H9 (cell line): Measurements from ENCODE around the gene BAZ1B. TPM values are rescaled to one million over a fixed set of nuclear protein-coding genes. Genes with fewer than 3 reads are reported as not detected.
A peak's percentile ranks its signal among the peaks of the same experiment; 100 is the strongest.

ENCODE experiments used
- DNase-seq: peaks from one replicate; pipeline ENCODE4 v3.0.0-alpha.2; 2017
- H2AFZ ChIP-seq: one replicate; pipeline ENCODE4 v1.6.1; 2013; ENCODE audit warnings: mild to moderate bottlenecking, low read length, control low read depth, moderate library complexity
- H2AK5ac ChIP-seq: 2 replicates; pipeline ENCODE4 v1.6.1; 2013; ENCODE audit warnings: low read length, control low read depth, mixed read lengths; ENCODE audit not compliant: insufficient read length
- H2BK120ac ChIP-seq: one replicate; pipeline ENCODE4 v1.6.1; 2013; ENCODE audit warnings: low read depth, mild to moderate bottlenecking, low read length, control low read depth, inconsistent platforms; ENCODE audit not compliant: poor library complexity, severe bottlenecking
- H2BK12ac ChIP-seq: 2 replicates; pipeline ENCODE4 v1.6.1; 2013; ENCODE audit warnings: low read length, control low read depth, mixed read lengths, low read depth; ENCODE audit not compliant: insufficient read length
- H2BK15ac ChIP-seq: 2 replicates; pipeline ENCODE4 v1.6.1; 2013; ENCODE audit warnings: low read depth, low read length, control low read depth
- H2BK20ac ChIP-seq: one replicate; pipeline ENCODE4 v1.6.1; 2013; ENCODE audit warnings: low read depth, mild to moderate bottlenecking, low read length, control low read depth, inconsistent platforms; ENCODE audit not compliant: poor library complexity, severe bottlenecking
- H2BK5ac ChIP-seq: 2 replicates; pipeline ENCODE4 v1.6.1; 2013; ENCODE audit warnings: low read length, control low read depth, mixed read lengths; ENCODE audit not compliant: insufficient read length
- H3K14ac ChIP-seq: 2 replicates; pipeline ENCODE4 v1.6.1; 2013; ENCODE audit warnings: low read length, control low read depth; ENCODE audit not compliant: insufficient read depth
- H3K18ac ChIP-seq: 2 replicates; pipeline ENCODE4 v1.6.1; 2013; ENCODE audit warnings: low read depth, mild to moderate bottlenecking, mixed read lengths, low read length, control low read depth; ENCODE audit not compliant: insufficient read length
- H3K23ac ChIP-seq: 2 replicates; pipeline ENCODE4 v1.6.1; 2013; ENCODE audit warnings: low read length, control low read depth, mixed read lengths, low read depth; ENCODE audit not compliant: insufficient read length
- H3K23me2 ChIP-seq: 2 replicates; pipeline ENCODE4 v1.6.1; 2013; ENCODE audit warnings: low read depth, mild to moderate bottlenecking, mixed read lengths, low read length, control low read depth; ENCODE audit not compliant: insufficient read length, poor library complexity, severe bottlenecking
- H3K27ac ChIP-seq: 2 replicates; pipeline ENCODE4 v1.5.1; 2013; ENCODE audit warnings: low read length, control low read depth, mixed read lengths, low read depth; ENCODE audit not compliant: insufficient read length
- H3K27me3 ChIP-seq: 2 replicates; pipeline ENCODE4 v1.6.1; 2013; ENCODE audit warnings: low read length, control low read depth, inconsistent platforms; ENCODE audit not compliant: insufficient read depth
- H3K4ac ChIP-seq: 2 replicates; pipeline ENCODE4 v1.6.1; 2013; ENCODE audit warnings: low read depth, mild to moderate bottlenecking, control low read depth, inconsistent platforms, low read length, moderate library complexity
- H3K4me1 ChIP-seq: 2 replicates; pipeline ENCODE4 v1.6.1; 2013; ENCODE audit warnings: low read length, control low read depth, inconsistent platforms; ENCODE audit not compliant: insufficient read depth
- H3K4me2 ChIP-seq: 2 replicates; pipeline ENCODE4 v1.6.1; 2013; ENCODE audit warnings: low read length, control low read depth, mixed read lengths; ENCODE audit not compliant: insufficient read length, insufficient read depth
- H3K56ac ChIP-seq: 2 replicates; pipeline ENCODE4 v1.6.1; 2013; ENCODE audit warnings: low read depth, mild to moderate bottlenecking, mixed read lengths, low read length, control low read depth; ENCODE audit not compliant: insufficient read length
- H3K79me1 ChIP-seq: 2 replicates; pipeline ENCODE4 v1.6.1; 2013; ENCODE audit warnings: low read depth, mild to moderate bottlenecking, moderate library complexity, low read length, control low read depth, inconsistent platforms; ENCODE audit not compliant: insufficient read depth, poor library complexity, severe bottlenecking
- H3K79me2 ChIP-seq: 2 replicates; pipeline ENCODE4 v1.6.1; 2013; ENCODE audit warnings: low read length, control low read depth, inconsistent platforms; ENCODE audit not compliant: insufficient read depth
- H3K9ac ChIP-seq: 2 replicates; pipeline ENCODE4 v1.6.1; 2013; ENCODE audit warnings: low read length, control low read depth, mixed read lengths; ENCODE audit not compliant: insufficient read length; ENCODE audit errors: extremely low read depth
- H3K9me3 ChIP-seq: one replicate; pipeline ENCODE4 v1.6.1; 2013; ENCODE audit warnings: low read depth, low read length, inconsistent platforms; ENCODE audit not compliant: control insufficient read depth
- H3T11ph ChIP-seq: one replicate; pipeline ENCODE4 v1.6.1; 2013; ENCODE audit warnings: mild to moderate bottlenecking, low read length, control low read depth, inconsistent platforms
- H4K20me1 ChIP-seq: one replicate; pipeline ENCODE4 v1.6.1; 2013; ENCODE audit not compliant: control insufficient read depth, insufficient read length, insufficient read depth
- H4K5ac ChIP-seq: 2 replicates; pipeline ENCODE4 v1.6.1; 2013; ENCODE audit warnings: low read depth, mild to moderate bottlenecking, mixed read lengths, low read length, control low read depth; ENCODE audit not compliant: insufficient read length
- H4K8ac ChIP-seq: replicated peaks from 2 replicates; pipeline ENCODE4 v1.6.1; 2013; ENCODE audit warnings: low read length, control low read depth, mixed read lengths, low read depth; ENCODE audit not compliant: insufficient read length
- H4K91ac ChIP-seq: 2 replicates; pipeline ENCODE4 v1.6.1; 2013; ENCODE audit warnings: low read depth, mild to moderate bottlenecking, moderate library complexity, mixed read lengths, low read length, control low read depth; ENCODE audit not compliant: insufficient read length
- H3K27ac Mint-ChIP-seq, 3 experiments: 2 replicates in 2 of 3; 3 replicates in 1 of 3; pipeline ENCODE4 v1.8.0; 2020 to 2021; ENCODE audit warnings: mixed read lengths in 3 of 3, mild to moderate bottlenecking in 1 of 3, moderate library complexity in 1 of 3
- H3K27me3 Mint-ChIP-seq: 2 replicates; pipeline ENCODE4 v1.8.0; 2021; ENCODE audit warnings: low read depth, mild to moderate bottlenecking, moderate library complexity, mixed read lengths
- H3K36me3 Mint-ChIP-seq, 3 experiments: 2 replicates in 2 of 3; 3 replicates in 1 of 3; pipeline ENCODE4 v1.8.0; 2020 to 2021; ENCODE audit warnings: low read depth in 3 of 3, mixed read lengths in 3 of 3; ENCODE audit not compliant: insufficient read depth in 1 of 3
- H3K4me1 Mint-ChIP-seq, 2 experiments: 2 replicates each; pipeline ENCODE4 v1.8.0; 2020; ENCODE audit warnings: mixed read lengths in 2 of 2
- H3K4me3 Mint-ChIP-seq, 2 experiments: 2 replicates in 1 of 2; 3 replicates in 1 of 2; pipeline ENCODE4 v1.8.0; 2020 to 2021; ENCODE audit warnings: mild to moderate bottlenecking in 2 of 2, mixed read lengths in 2 of 2, moderate library complexity in 1 of 2
- H3K9me3 Mint-ChIP-seq, 2 experiments: 2 replicates in 1 of 2; 3 replicates in 1 of 2; pipeline ENCODE4 v1.8.0; 2020; ENCODE audit warnings: mild to moderate bottlenecking in 2 of 2, mixed read lengths in 2 of 2, moderate library complexity in 1 of 2
- CTCF ChIP-seq: fragments of 200-600 bp; sonication (generic); conservative IDR thresholded peaks from 3 replicates; pipeline ENCODE4 v1.8.0; 2021; ENCODE audit warnings: antibody characterized with exemption, mild to moderate bottlenecking
- WGBS: extraction: QIAGEN DNeasy Blood & Tissue Kit; methylation state at CpG from one replicate; pipeline ENCODE4 v1.1.7; 2013; ENCODE audit warnings: missing lambda C conversion rate, low lambda C conversion rate, mixed read lengths; ENCODE audit not compliant: insufficient read length; ENCODE audit errors: extremely low coverage; 5-methylcytosine and 5-hydroxymethylcytosine counted together
- total RNA-seq: library from RNA; stranded (reverse); gene quantifications from 2 replicates; pipeline ENCODE4 v1.2.1, GENCODE V29; 2021

The BAZ1B gene
- total RNA-seq, 1 experiment from 2014 or later, result 96.4 TPM

- Histone ChIP-seq H2BK5ac (no peak overlapping the region), H3K56ac (no peak overlapping the region), H3K18ac (no peak overlapping the region), H4K20me1 (no peaks in the 10 kb centered on the region), H2BK120ac (no peak overlapping the region), H3K27ac (no peak overlapping the region), H3K4me2 (no peak overlapping the region), H3K4me1 (no peaks in the 10 kb centered on the region), H3K9me3 (no peaks in the 10 kb centered on the region), H3T11ph (no peak overlapping the region), H3K23me2 (no peaks in the 10 kb centered on the region), H3K9ac (no peak overlapping the region), H2BK12ac (no peak overlapping the region), H3K79me2 (no peaks in the 10 kb centered on the region), H4K91ac (no peak overlapping the region), H2AK5ac (no peak overlapping the region), H3K23ac (no peak overlapping the region), H2BK15ac (no peak overlapping the region), H3K79me1 (no peaks in the 10 kb centered on the region), H2BK20ac (no peak overlapping the region), H3K4ac (no peak overlapping the region), H4K5ac (no peak overlapping the region), H3K14ac (no peak overlapping the region), H4K8ac (no peak overlapping the region), H2AFZ (no peak overlapping the region), H3K27me3 (no peaks in the 10 kb centered on the region)
- 0 out of 7 replicates have a peak overlapping the region, but pooled peaks of 1 of the 3 experiments have one; percentile 3 for H3K27ac Mint-ChIP-seq
- H3K4me3 Mint-ChIP-seq, result no peak overlapping the region
- H3K36me3 Mint-ChIP-seq, result peaks cover 70 to 98% (median 89%) of the 10 kb centered on the region in 3 experiments; a peak in 6 of 7 replicates
- no peaks in the 10 kb centered on the region for H3K9me3 Mint-ChIP-seq
- peaks cover 9 to 11% of the 10 kb centered on the region in 2 experiments for H3K4me1 Mint-ChIP-seq
- DNase-seq, result no peak
- no peak for TF ChIP-seq CTCF
- WGBS, result no CpG with 5 or more reads among the region's 5 CpGs
- no peaks in the 10 kb centered on the region for H3K27me3 Mint-ChIP-seq
Observed at GRCh38 chr7:73447121-73447733, 74.9 kb downstream of the BAZ1B start.
